ENCODE data around the gene KDM6B. TPM values are rescaled to one million over a fixed set of nuclear protein-coding genes. Genes with fewer than 3 reads are reported as not detected.

KDM6B gene
- total RNA-seq, 2 donors from 2014 or later, result 53.3 to 60.3 TPM

- Histone ChIP-seq H3K4me3 (ENCODE audit: low read length) (no peak overlapping the region), H3K27ac (ENCODE audit: low read depth, low read length) (no peak overlapping the region), H3K27me3 (ENCODE audit: control insufficient read depth, insufficient read depth, low read length, poor library complexity, severe bottlenecking) (no peaks in the 10 kb centered on the region), H3K4me1 (ENCODE audit: control insufficient read depth, insufficient read depth, low read length) (no peaks in the 10 kb centered on the region), H3K9ac (ENCODE audit: extremely low read depth, low read length, poor library complexity, severe bottlenecking) (no peak overlapping the region), H3K9me3 (ENCODE audit: control insufficient read depth, low read length) (no peaks in the 10 kb centered on the region), H3K36me3 (ENCODE audit: control insufficient read depth, insufficient read depth, low read length) (peaks cover 45% of the 10 kb centered on the region)
- 99% methylated on average over 4 of the region's 5 CpGs; no CpG with 5 or more reads in 1 of the 2 experiments for WGBS, 2 experiments (ENCODE audit: insufficient coverage in 1 of 2, insufficient read length in 1 of 2)
- H3K27me3 Mint-ChIP-seq (ENCODE audit: insufficient read depth), result no peaks in the 10 kb centered on the region
- no peaks in the 10 kb centered on the region for H3K9me3 Mint-ChIP-seq
- TF ChIP-seq CTCF (conservative IDR thresholded peaks at IDR 0.05), result no peak
- H3K36me3 Mint-ChIP-seq (ENCODE audit: low read depth), result peaks cover 36% of the 10 kb centered on the region
- DNase-seq, result peak; percentile 27
- no peak overlapping the region for H3K4me3 Mint-ChIP-seq
- peaks cover 17% of the 10 kb centered on the region for H3K4me1 Mint-ChIP-seq
- no peak overlapping the region for H3K27ac Mint-ChIP-seq
These were observed 31.1 kb downstream of the KDM6B start for GRCh38 chr17:7864995-7865650.

GRCh38 chr17:7867881-7868329 lies 33.9 kb downstream of the KDM6B start:
- Histone ChIP-seq H3K9me3 (ENCODE audit: control insufficient read depth, low read length) (no peaks in the 10 kb centered on the region), H3K4me1 (ENCODE audit: control insufficient read depth, insufficient read depth, low read length) (no peaks in the 10 kb centered on the region), H3K27ac (ENCODE audit: low read depth, low read length) (no peak overlapping the region), H3K9ac (ENCODE audit: extremely low read depth, low read length, poor library complexity, severe bottlenecking) (no peak overlapping the region), H3K27me3 (ENCODE audit: control insufficient read depth, insufficient read depth, low read length, poor library complexity, severe bottlenecking) (no peaks in the 10 kb centered on the region), H3K4me3 (ENCODE audit: low read length) (no peak overlapping the region), H3K36me3 (ENCODE audit: control insufficient read depth, insufficient read depth, low read length) (peaks cover 41% of the 10 kb centered on the region)
- Mint-ChIP-seq H3K27me3 (ENCODE audit: insufficient read depth) (no peaks in the 10 kb centered on the region), H3K4me3 (no peak overlapping the region), H3K4me1 (peaks cover 9% of the 10 kb centered on the region), H3K27ac (no peak overlapping the region), H3K9me3 (no peaks in the 10 kb centered on the region), H3K36me3 (ENCODE audit: low read depth) (peaks cover 38% of the 10 kb centered on the region)
- DNase-seq, result peak; percentile 10
- no peak for TF ChIP-seq CTCF (conservative IDR thresholded peaks at IDR 0.05)
- 94 to 95% methylated on average over 5 of the region's 5 CpGs for WGBS, 2 experiments (ENCODE audit: insufficient coverage in 1 of 2, insufficient read length in 1 of 2)

GRCh38 chr17:7873051-7873450 lies 39.0 kb downstream of the KDM6B start:
- Mint-ChIP-seq H3K36me3 (ENCODE audit: low read depth) (peaks cover 31% of the 10 kb centered on the region), H3K4me3 (no peak overlapping the region), H3K27ac (no peak overlapping the region), H3K4me1 (peaks cover 2% of the 10 kb centered on the region), H3K27me3 (ENCODE audit: insufficient read depth) (no peaks in the 10 kb centered on the region), H3K9me3 (no peaks in the 10 kb centered on the region)
- WGBS, 2 experiments (ENCODE audit: insufficient coverage in 1 of 2, insufficient read length in 1 of 2), result 86 to 96% methylated on average over 4 of the region's 4 CpGs
- Histone ChIP-seq H3K9ac (ENCODE audit: extremely low read depth, low read length, poor library complexity, severe bottlenecking) (no peak overlapping the region), H3K27me3 (ENCODE audit: control insufficient read depth, insufficient read depth, low read length, poor library complexity, severe bottlenecking) (no peaks in the 10 kb centered on the region), H3K4me1 (ENCODE audit: control insufficient read depth, insufficient read depth, low read length) (no peaks in the 10 kb centered on the region), H3K9me3 (ENCODE audit: control insufficient read depth, low read length) (no peaks in the 10 kb centered on the region), H3K4me3 (ENCODE audit: low read length) (no peak overlapping the region), H3K36me3 (ENCODE audit: control insufficient read depth, insufficient read depth, low read length) (peaks cover 62% of the 10 kb centered on the region), H3K27ac (ENCODE audit: low read depth, low read length) (no peak overlapping the region)
- peak; percentile 30 for DNase-seq
- no peak for TF ChIP-seq CTCF (conservative IDR thresholded peaks at IDR 0.05)

All from endodermal cell (in vitro differentiated cells).